Ovary (tissue), 9 donors: ENCODE data around the gene BIVM. TPM values are rescaled to one million over a fixed set of nuclear protein-coding genes. Genes with fewer than 3 reads are reported as not detected.

Experiments
- DNase-seq, 5 donors: peaks; one replicate each; pipeline ENCODE4 v3.0.0-alpha.2; 2019 to 2020
- H3K27ac ChIP-seq, 2 donors: fragments of 200-600 bp; one replicate each; pipeline versions ENCODE4 v1.5.1 to v1.8.0; 2019 to 2022
- H3K27me3 ChIP-seq: fragments of 200-600 bp; one replicate; pipeline ENCODE4 v1.8.0; 2022
- H3K36me3 ChIP-seq: fragments of 200-600 bp; sonication (generic); one replicate; pipeline ENCODE4 v1.5.1; 2019
- H3K4me1 ChIP-seq: one replicate; pipeline ENCODE4 v1.8.1; 2013; ENCODE audit warnings: mild to moderate bottlenecking, moderate library complexity; ENCODE audit not compliant: insufficient read depth
- H3K4me3 ChIP-seq: fragments of 200-600 bp; sonication (generic); one replicate; pipeline ENCODE4 v1.5.1; 2017
- H3K9me3 ChIP-seq, 2 donors: fragments of 200-600 bp in 1 of 2; sonication (generic) in 1 of 2; one replicate each; pipeline versions ENCODE4 v1.5.1 to v1.8.1; 2013 to 2019; ENCODE audit warnings: mild to moderate bottlenecking in 1 of 2, moderate library complexity in 1 of 2
- EP300 ChIP-seq: sonication (generic); formaldehyde crosslinking; IDR thresholded peaks from one replicate; pipeline ENCODE4 v1.6.1; 2017; ENCODE audit warnings: antibody characterized with exemption
- POLR2A ChIP-seq: fragments of 450-650 bp; IDR thresholded peaks from one replicate; pipeline ENCODE4 v1.6.1; 2017; ENCODE audit warnings: antibody characterized with exemption, mild to moderate bottlenecking, moderate library complexity
- WGBS, 3 donors: extraction: QIAGEN DNeasy Blood & Tissue Kit in 1 of 3; methylation state at CpG; one replicate each; pipeline versions ENCODE4 v1.1.5 to v1.1.7; 2013 to 2017; 5-methylcytosine and 5-hydroxymethylcytosine counted together
- intact Hi-C, 4 donors: fragments of 100-400 bp; cut with DNase I; formaldehyde crosslinking; loops; one replicate each; pipeline versions ENCODE4 v1.11.0 to v1.15.1; 2022 to 2023
- polyA plus RNA-seq, 2 donors: library from polyadenylated mRNA; stranded (reverse); fragments of 200-250 nt in 1 of 2; fragments of 350-450 nt in 1 of 2; fragmentation: Illumina TruSeq in 1 of 2; extraction: RNeasy Lipid Tissue Mini Kit (QIAGEN cat#74804) in 1 of 2; gene quantifications; one replicate each; pipeline ENCODE4 v1.2.3, GENCODE V29; 2013 to 2014
- total RNA-seq, 7 donors: library from RNA; depleted of rRNA in 2 of 7; stranded (reverse); fragments of >200 nt in 2 of 7; fragmentation: NEBNext Ultra II Directional in 3 of 7; extraction: Animal tissue kit (Norgen Biotek cat#: 25700) in 3 of 7; gene quantifications; one replicate each; pipeline versions ENCODE4 v1.1.0 to v1.2.4, GENCODE V29; 2016 to 2023
- TF ChIP-seq, protein P1 (sequence below), 3 donors: fragments of 450-650 bp in 2 of 3; fragments of 200-600 bp in 1 of 3; IDR thresholded peaks; one replicate each; pipeline versions ENCODE4 v1.5.1 to v1.8.0; 2016 to 2022; ENCODE audit warnings: antibody characterized with exemption in 3 of 3, mild to moderate bottlenecking in 1 of 3
- donor health status: DM: no; HTN: no; CAD: no; lungs with moderate emphysema.
- donor health status: DM: no; HTN: no; CAD: no.
- donor health status: Bipolar disorder and iron deficiency.
- donor health status: DM: yes; HTN: yes; CAD: no.
- donor health status: DM: no; HTN: no; CAD: no.
- donor health status: DM: yes; HTN: yes; CAD: no.

The BIVM gene
- total and polyA plus RNA-seq, 9 donors = 10.4 to 25.0 (median 21.3) TPM

DNA sequence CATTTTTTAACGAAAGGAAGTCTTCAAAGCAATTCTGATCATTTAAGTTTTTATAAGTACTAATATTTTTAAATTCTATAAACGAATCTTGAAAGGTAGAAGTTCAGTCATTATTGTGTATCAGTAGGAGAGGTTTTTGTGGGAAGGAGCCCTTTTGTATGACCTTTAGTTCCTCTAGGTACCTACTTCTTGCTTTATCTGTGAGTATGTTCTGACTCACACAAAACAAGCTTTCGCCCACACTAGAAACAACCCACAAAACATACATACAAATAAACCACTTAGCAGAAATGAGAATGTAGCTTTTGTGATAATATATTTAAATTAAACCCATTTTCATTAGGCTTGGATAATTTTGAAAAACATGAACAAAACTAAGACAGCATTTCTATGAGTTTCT lies 74.7 kb downstream of the BIVM start:
- Histone ChIP-seq H3K27me3 (no peaks in the 10 kb centered on the region), H3K4me3 (no peak overlapping the region), H3K27ac (no peak overlapping the region), H3K4me1 (peaks cover 2% of the 10 kb centered on the region), H3K36me3 (no peaks in the 10 kb centered on the region), H3K9me3 (no peaks in the 10 kb centered on the region)
- TF ChIP-seq, protein P1, sequence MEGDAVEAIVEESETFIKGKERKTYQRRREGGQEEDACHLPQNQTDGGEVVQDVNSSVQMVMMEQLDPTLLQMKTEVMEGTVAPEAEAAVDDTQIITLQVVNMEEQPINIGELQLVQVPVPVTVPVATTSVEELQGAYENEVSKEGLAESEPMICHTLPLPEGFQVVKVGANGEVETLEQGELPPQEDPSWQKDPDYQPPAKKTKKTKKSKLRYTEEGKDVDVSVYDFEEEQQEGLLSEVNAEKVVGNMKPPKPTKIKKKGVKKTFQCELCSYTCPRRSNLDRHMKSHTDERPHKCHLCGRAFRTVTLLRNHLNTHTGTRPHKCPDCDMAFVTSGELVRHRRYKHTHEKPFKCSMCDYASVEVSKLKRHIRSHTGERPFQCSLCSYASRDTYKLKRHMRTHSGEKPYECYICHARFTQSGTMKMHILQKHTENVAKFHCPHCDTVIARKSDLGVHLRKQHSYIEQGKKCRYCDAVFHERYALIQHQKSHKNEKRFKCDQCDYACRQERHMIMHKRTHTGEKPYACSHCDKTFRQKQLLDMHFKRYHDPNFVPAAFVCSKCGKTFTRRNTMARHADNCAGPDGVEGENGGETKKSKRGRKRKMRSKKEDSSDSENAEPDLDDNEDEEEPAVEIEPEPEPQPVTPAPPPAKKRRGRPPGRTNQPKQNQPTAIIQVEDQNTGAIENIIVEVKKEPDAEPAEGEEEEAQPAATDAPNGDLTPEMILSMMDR (IDR thresholded peaks at IDR 0.05) = no peak
- TF ChIP-seq POLR2A (no peak), EP300 (no peak)
- 47 to 56% (median 53%) methylated on average over 3 of the region's 3 CpGs for WGBS, 3 donors
- intact Hi-C loops = no loop called here
- DNase-seq = no peak

DNA sequence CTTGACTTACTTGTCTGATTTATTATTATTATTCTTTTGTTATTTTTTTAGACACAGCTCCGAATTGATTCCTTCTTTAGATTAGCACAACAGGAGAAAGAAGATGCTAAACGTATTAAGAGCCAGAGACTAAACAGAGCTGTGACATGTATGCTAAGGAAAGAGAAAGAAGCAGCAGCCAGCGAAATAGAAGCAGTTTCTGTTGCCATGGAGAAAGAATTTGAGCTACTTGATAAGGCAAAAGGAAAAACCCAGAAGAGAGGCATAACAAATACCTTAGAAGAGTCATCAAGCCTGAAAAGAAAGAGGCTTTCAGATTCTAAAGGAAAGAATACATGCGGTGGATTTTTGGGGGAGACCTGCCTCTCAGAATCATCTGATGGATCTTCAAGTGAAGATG lies 76.3 kb downstream of the BIVM start:
- no peaks in the 10 kb centered on the region for H3K27me3 ChIP-seq
- no peaks in the 10 kb centered on the region for H3K9me3 ChIP-seq
- 62 to 68% (median 63%) methylated on average over 4 of the region's 4 CpGs for WGBS, 3 donors
- no peaks in the 10 kb centered on the region for H3K36me3 ChIP-seq
- intact Hi-C loops = no loop called here
- no peak overlapping the region for H3K27ac ChIP-seq
- H3K4me3 ChIP-seq = no peak overlapping the region
- TF ChIP-seq EP300 (no peak), POLR2A (no peak)
- TF ChIP-seq, protein P1 (IDR thresholded peaks at IDR 0.05) = no peak
- DNase-seq = no peak
- H3K4me1 ChIP-seq = peaks cover 2% of the 10 kb centered on the region

DNA sequence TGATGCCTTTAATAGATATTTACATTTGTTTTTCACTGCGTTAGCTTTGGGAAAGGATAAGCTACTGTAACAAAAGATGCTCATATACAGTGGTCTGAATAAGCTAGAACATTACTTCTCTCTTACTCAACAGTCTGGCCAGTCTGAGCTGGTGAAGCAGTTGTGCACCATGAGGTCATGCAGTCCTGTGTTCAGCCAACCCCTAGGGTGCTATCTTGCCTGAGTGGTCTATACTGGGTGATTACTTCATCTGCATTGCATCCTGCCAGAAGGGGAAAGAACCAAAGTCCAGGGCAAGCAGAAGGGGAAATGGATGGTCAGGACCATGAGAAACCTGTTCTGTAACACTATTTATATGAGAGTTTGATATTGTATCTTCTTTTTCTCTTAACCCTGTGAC lies 78.4 kb downstream of the BIVM start:
- no peaks in the 10 kb centered on the region for H3K36me3 ChIP-seq
- 95 to 100% (median 98%) methylated on average over 1 of the region's 1 CpG for WGBS, 3 donors
- DNase-seq = no peak

DNA sequence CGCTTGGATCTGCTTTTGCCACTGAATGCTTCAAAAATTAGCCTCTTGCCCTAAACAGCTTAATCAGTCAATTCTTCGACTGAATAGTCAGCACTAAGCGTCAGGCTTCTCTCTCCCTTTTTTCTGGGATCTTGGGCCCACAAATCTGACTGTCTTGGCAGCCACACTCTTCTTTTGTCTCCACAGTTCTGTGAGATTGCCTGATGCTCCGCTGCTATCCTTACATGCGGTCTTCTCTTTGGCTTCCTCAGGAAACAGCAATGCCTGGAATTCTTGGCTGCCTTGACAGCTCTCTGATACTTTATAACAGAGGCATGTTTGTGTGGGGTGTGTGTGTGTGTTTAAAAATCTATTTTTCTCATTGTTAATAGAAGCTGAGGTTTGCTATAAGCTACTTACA lies 79.6 kb downstream of the BIVM start:
- WGBS, 3 donors = 19 to 30% (median 26%) methylated on average over 5 of the region's 5 CpGs
- no peaks in the 10 kb centered on the region for H3K27me3 ChIP-seq
- no peaks in the 10 kb centered on the region for H3K9me3 ChIP-seq
- intact Hi-C loops = no loop called here
- no peak overlapping the region for H3K4me3 ChIP-seq
- H3K36me3 ChIP-seq = no peaks in the 10 kb centered on the region
- no peak for DNase-seq
- H3K4me1 ChIP-seq = no peaks in the 10 kb centered on the region
- H3K27ac ChIP-seq = no peak overlapping the region
- no peak for TF ChIP-seq POLR2A
- TF ChIP-seq EP300 = no peak
- TF ChIP-seq, protein P1 (IDR thresholded peaks at IDR 0.05) = no peak

More for the DNA sequence above, 78.4 kb downstream of the BIVM start:
- no peak for TF ChIP-seq EP300
- no peak for TF ChIP-seq POLR2A
- TF ChIP-seq, protein P1 (IDR thresholded peaks at IDR 0.05) = no peak
- H3K4me3 ChIP-seq = no peak overlapping the region
- H3K27me3 ChIP-seq = no peaks in the 10 kb centered on the region
- H3K27ac ChIP-seq = no peak overlapping the region
- intact Hi-C loops = no loop called here
- no peaks in the 10 kb centered on the region for H3K4me1 ChIP-seq
- no peaks in the 10 kb centered on the region for H3K9me3 ChIP-seq
